ENCODE data around the gene NPS. TPM values are rescaled to one million over a fixed set of nuclear protein-coding genes. Genes with fewer than 3 reads are reported as not detected.

The NPS gene
- total RNA-seq, 1 donor = not detected

DNA sequence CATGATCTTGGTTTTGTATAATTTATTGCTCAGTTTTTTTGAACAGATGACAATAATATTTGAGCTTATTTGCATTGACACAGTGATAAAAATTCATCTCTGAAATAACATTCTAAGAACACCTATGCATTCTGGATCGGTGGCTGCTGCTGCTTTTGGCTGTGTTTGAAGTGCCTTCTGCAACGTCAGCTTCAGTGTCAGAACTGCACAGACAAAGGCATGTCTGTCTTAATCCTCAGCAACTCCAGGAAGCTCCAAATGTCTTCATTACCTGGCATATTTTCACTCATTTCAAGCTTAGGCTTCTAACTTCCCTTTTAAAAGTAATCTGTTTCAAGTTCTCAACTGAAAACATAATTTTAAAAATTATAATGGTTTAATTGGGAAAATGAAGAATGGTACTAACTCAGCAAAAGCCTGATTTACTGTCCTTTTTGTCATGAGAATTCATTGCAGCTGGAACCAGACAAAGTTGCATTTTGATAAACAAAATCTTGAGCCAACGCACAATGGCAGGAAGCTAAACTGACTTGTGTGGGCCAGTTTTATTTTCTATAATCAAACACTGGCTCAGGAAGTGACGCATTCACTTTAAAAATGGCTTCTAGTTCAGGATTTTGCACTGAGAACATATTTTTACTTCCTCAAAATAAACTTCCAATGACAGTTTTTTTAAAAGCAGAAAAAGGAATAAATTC, 38.7 kb downstream of the NPS start:
- no peak overlapping the region for H3K4me3 ChIP-seq (ENCODE audit: low read depth, low read length)
- no peak for DNase-seq (ENCODE audit: low read depth)
- TF ChIP-seq, protein P1, sequence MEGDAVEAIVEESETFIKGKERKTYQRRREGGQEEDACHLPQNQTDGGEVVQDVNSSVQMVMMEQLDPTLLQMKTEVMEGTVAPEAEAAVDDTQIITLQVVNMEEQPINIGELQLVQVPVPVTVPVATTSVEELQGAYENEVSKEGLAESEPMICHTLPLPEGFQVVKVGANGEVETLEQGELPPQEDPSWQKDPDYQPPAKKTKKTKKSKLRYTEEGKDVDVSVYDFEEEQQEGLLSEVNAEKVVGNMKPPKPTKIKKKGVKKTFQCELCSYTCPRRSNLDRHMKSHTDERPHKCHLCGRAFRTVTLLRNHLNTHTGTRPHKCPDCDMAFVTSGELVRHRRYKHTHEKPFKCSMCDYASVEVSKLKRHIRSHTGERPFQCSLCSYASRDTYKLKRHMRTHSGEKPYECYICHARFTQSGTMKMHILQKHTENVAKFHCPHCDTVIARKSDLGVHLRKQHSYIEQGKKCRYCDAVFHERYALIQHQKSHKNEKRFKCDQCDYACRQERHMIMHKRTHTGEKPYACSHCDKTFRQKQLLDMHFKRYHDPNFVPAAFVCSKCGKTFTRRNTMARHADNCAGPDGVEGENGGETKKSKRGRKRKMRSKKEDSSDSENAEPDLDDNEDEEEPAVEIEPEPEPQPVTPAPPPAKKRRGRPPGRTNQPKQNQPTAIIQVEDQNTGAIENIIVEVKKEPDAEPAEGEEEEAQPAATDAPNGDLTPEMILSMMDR (IDR thresholded peaks at IDR 0.05; ENCODE audit: insufficient read depth, low read length) = no peak

DNA sequence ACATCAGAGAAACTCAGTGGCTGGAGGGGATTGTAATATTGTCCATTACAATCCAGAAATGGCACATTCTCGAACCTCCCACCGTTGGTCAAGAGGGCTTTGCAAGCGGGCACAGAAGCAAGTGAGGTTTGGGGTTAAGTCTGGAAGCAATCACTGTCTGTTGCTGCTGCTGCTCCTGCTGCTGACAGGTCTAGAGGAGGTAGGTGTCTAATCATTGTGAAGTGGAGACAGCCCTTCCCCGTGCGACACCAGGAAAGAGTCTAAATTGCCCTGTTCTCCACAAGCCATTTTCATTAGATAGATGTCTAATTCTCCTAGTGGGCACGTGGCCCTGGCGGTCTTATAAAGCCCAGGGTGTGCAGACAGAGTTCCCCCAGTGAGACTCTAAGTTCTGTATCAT, 43.5 kb downstream of the NPS start:
- no peak for DNase-seq (ENCODE audit: low read depth)
- no peak overlapping the region for H3K4me3 ChIP-seq (ENCODE audit: low read depth, low read length)
- TF ChIP-seq, protein P1 (IDR thresholded peaks at IDR 0.05; ENCODE audit: insufficient read depth, low read length) = no peak

DNA sequence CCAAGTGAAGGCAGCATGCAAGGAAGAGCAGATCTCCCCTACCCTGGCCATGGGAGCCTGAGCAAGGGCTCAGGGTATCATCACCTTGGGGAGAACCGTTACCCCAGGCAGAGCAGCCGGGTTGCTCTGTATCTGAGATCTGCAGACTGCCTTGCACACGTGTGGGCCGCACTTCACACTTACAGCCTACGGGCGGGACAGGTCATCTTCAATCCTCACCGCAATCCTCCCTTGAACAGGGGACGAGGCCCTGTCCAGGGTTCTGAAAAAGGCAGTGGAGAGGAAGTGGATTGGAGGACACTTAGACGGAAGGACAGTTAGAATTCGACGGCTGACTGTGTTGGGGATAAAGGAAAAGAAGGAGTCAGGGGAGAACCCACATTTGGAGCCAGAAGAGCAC, 51.4 kb downstream of the NPS start:
- TF ChIP-seq, protein P1 (IDR thresholded peaks at IDR 0.05; ENCODE audit: insufficient read depth, low read length) = no peak
- no peak overlapping the region for H3K4me3 ChIP-seq (ENCODE audit: low read depth, low read length)

More for the DNA sequence above, 51.4 kb downstream of the NPS start:
- no peak for DNase-seq (ENCODE audit: low read depth)

Other genes with a start within 250 kb of the NPS start
- gene FOXI2, start 187.9 kb downstream of the NPS start, total RNA-seq (ENCODE audit: low replicate concordance) = not detected in 2 replicates

Measured in fibroblast of the aortic adventitia (primary cell).